IMR-90 (cell line): ENCODE data around the gene SLC44A2.
A peak's percentile ranks its signal among the peaks of the same experiment; 100 is the strongest.

Experiments
- BHLHE40 ChIP-seq: fragments of 150-350 bp; IDR thresholded peaks from 2 replicates; pipeline ENCODE4 v1.6.1; 2016; ENCODE audit warnings: mild to moderate bottlenecking, low read depth, low read length
- CEBPB ChIP-seq: IDR thresholded peaks from 2 replicates; pipeline ENCODE4 v1.6.1; 2012; ENCODE audit warnings: low read depth, low read length, improper control_type of control experiment
- CHD1 ChIP-seq: IDR thresholded peaks from 2 replicates; pipeline ENCODE4 v1.6.1; 2012; ENCODE audit warnings: low read depth, low read length, improper control_type of control experiment
- CTCF ChIP-seq: conservative IDR thresholded peaks from 2 replicates; pipeline ENCODE4 v1.5.1; 2012; ENCODE audit warnings: mild to moderate bottlenecking, low read depth, low read length, improper control_type of control experiment
- FOS ChIP-seq: fragments of 150-350 bp; IDR thresholded peaks from 2 replicates; pipeline ENCODE4 v1.6.1; 2016; ENCODE audit warnings: low read depth, low read length
- MAFK ChIP-seq: IDR thresholded peaks from 2 replicates; pipeline ENCODE4 v1.6.1; 2012; ENCODE audit warnings: low read depth, low read length, improper control_type of control experiment
- POLR2A ChIP-seq: IDR thresholded peaks from 2 replicates; pipeline ENCODE4 v1.6.1; 2012; ENCODE audit warnings: mild to moderate bottlenecking, low read depth, low read length
- RCOR1 ChIP-seq: IDR thresholded peaks from 2 replicates; pipeline ENCODE4 v1.6.1; 2012; ENCODE audit warnings: mild to moderate bottlenecking, low read length, improper control_type of control experiment; ENCODE audit not compliant: insufficient replicate concordance
- SMC3 ChIP-seq: fragments of 150-350 bp; IDR thresholded peaks from 2 replicates; pipeline ENCODE4 v1.6.1; 2016; ENCODE audit warnings: low read depth, mild to moderate bottlenecking, antibody characterized with exemption, low read length, moderate library complexity
- USF2 ChIP-seq: fragments of 150-350 bp; IDR thresholded peaks from 2 replicates; pipeline ENCODE4 v1.6.1; 2017; ENCODE audit warnings: mild to moderate bottlenecking, antibody characterized with exemption, low read length, low read depth

DNA sequence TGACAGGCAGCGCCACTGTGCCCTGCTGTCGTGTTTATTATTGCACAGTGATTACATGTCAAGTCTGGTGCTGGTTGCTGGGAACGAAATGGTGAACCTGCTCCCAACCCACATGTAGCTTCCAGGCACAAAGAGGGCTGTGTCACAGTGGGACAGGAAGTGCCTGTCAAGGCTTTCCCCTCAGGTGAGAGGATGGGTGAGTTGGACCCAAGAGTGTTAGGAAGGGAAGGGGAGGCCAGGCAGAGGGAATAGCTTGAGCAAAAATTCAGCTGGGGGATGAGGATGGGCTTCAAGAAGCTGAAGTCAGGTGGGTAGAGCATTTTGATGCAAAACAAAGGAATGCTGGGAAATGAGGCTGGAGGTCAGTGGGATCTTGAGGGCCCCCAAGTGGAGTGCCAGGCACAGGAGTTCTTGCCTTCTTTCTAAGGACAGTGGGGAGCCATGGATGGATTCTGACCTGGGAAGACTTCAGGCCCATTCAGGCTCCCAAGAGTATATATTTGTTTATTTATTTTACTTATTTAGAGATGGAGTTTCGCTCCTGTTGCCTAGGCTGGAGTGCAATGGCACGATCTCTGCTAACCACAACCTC, 67.4 kb downstream of the SLC44A2 start:
- no peak for TF ChIP-seq CTCF
- no peak for TF ChIP-seq USF2
- no peak for TF ChIP-seq BHLHE40
- 0 out of 2 replicates have a peak, but pooled peaks have one; percentile 18 for TF ChIP-seq POLR2A
- no peak for TF ChIP-seq MAFK
- TF ChIP-seq SMC3: no peak
- TF ChIP-seq RCOR1: no peak
- TF ChIP-seq CEBPB: no peak
- TF ChIP-seq CHD1: no peak
- TF ChIP-seq FOS: no peak
